BLaER1 treated with 17β-estradiol and CSF1 and Interleukin-3, amounts not matched to agents 10 nM and 100 nM (cell line): ENCODE data around the gene HEXD.

Source experiments
- H3K27ac ChIP-seq, 11 experiments: shearing (Covaris generic); formaldehyde crosslinking; 2 replicates each; pipeline ENCODE4 v1.8.1; 2022
- H3K27me3 ChIP-seq, 11 experiments: shearing (Covaris generic); formaldehyde crosslinking; 2 replicates each; pipeline ENCODE4 v1.8.1; 2022
- H3K36me3 ChIP-seq, 11 experiments: shearing (Covaris generic); formaldehyde crosslinking; 2 replicates each; pipeline ENCODE4 v1.8.1; 2022
- H3K4me1 ChIP-seq, 10 experiments: shearing (Covaris generic); formaldehyde crosslinking; 2 replicates each; pipeline ENCODE4 v1.8.1; 2022
- H3K4me2 ChIP-seq, 11 experiments: shearing (Covaris generic); formaldehyde crosslinking; 2 replicates each; pipeline ENCODE4 v1.8.1; 2022
- H3K4me3 ChIP-seq, 10 experiments: shearing (Covaris generic); formaldehyde crosslinking; 2 replicates each; pipeline ENCODE4 v1.8.1; 2022
- H3K9ac ChIP-seq, 11 experiments: shearing (Covaris generic); formaldehyde crosslinking; 2 replicates each; pipeline ENCODE4 v1.8.1; 2022
- H3K9me3 ChIP-seq, 11 experiments: shearing (Covaris generic); formaldehyde crosslinking; replicated peaks in 1 of 11; 2 replicates each; pipeline ENCODE4 v1.8.1; 2022
- H4K20me1 ChIP-seq, 11 experiments: shearing (Covaris generic); formaldehyde crosslinking; 2 replicates each; pipeline ENCODE4 v1.8.1; 2022
- Cebpa-rat ChIP-seq, 11 experiments: shearing (Covaris generic); IDR thresholded peaks; 2 replicates each; pipeline ENCODE4 v1.8.1; 2022

Gene HEXD

GRCh38 chr17:82386255-82386831, 31.8 kb upstream of the HEXD start:
- Histone ChIP-seq H3K4me2 (no peak overlapping the region), H3K27me3 (peaks cover 42 to 78% (median 65%) of the 10 kb centered on the region in 11 experiments), H3K36me3 (peaks cover 0 to 2% (median 0%) of the 10 kb centered on the region in 11 experiments; a peak in 1 of 22 replicates), H4K20me1 (peaks cover 0 to 59% (median 37%) of the 10 kb centered on the region in 11 experiments; a peak in 15 of 22 replicates), H3K9me3 (no peaks in the 10 kb centered on the region), H3K4me1 (peaks cover 0 to 8% (median 0%) of the 10 kb centered on the region in 10 experiments; a peak in 6 of 20 replicates), H3K9ac (no peak overlapping the region), H3K4me3 (no peak overlapping the region), H3K27ac (no peak overlapping the region)
- TF ChIP-seq Cebpa-rat (IDR thresholded peaks at IDR 0.05), result no peak

DNA sequence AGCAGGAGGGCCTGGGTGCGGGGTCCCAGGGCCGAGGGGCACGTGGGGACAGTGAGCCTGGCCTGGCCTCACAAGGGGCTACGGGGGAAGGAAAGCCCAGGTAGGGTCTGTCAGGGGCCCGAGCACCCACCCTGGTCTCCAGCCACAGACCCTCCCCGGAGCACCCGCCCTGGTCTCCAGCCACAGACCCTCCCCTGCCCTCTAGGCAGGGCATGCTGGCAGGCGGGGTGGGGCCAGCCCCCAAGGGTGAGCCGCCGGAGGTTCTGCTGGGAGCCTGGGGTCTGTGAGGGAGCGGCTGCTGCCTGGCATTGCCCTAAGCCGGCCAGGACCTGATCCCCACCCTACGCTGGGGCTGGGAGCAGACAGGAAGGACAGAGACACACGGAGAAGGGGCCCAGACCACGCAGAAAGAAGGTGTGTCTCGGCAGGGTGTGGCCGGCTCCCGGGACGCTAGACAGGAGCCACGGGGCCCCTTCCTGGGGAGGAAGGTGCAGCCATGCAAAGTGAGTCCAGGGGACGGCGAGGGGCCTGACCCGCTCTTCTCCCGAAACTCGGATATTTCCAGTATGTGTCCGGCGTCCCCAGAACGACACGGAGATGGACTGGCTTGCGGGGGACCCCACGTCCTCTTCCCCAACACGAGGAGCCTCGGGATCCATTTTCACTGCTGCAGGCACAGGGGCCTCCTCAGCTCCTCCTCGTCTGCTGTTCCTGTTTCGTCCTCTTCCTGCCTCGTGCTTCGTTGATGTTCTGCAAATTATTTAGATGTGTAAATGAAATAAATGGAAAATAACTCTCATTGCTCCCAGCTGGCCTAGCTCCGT, 31.1 kb upstream of the HEXD start:
- Histone ChIP-seq H3K27me3 (peaks cover 44 to 77% (median 67%) of the 10 kb centered on the region in 11 experiments), H3K27ac (no peak overlapping the region)
- TF ChIP-seq Cebpa-rat (IDR thresholded peaks at IDR 0.05), result no peak

GRCh38 chr17:82387705-82388106, 30.4 kb upstream of the HEXD start:
- peaks cover 0 to 10% (median 7%) of the 10 kb centered on the region in 10 experiments; a peak in 17 of 20 replicates for H3K4me1 ChIP-seq
- H3K36me3 ChIP-seq, result peaks cover under 1 to 15% (median 9%) of the 10 kb centered on the region in 11 experiments; a peak in 13 of 22 replicates
- TF ChIP-seq Cebpa-rat (IDR thresholded peaks at IDR 0.05), result no peak
- H3K4me3 ChIP-seq, result no peak overlapping the region
- H3K27me3 ChIP-seq, result peaks cover 50 to 83% (median 73%) of the 10 kb centered on the region in 11 experiments
- no peak overlapping the region for H3K9ac ChIP-seq
- H3K27ac ChIP-seq, result no peak overlapping the region
- no peak overlapping the region; a peak in 1 of 22 replicates for H3K4me2 ChIP-seq
- H3K9me3 ChIP-seq, result no peaks in the 10 kb centered on the region
- H4K20me1 ChIP-seq, result peaks cover 0 to 73% (median 46%) of the 10 kb centered on the region in 11 experiments; a peak in 17 of 22 replicates

More for the DNA sequence above, 31.1 kb upstream of the HEXD start:
- Histone ChIP-seq H3K4me1 (peaks cover 0 to 8% (median under 1%) of the 10 kb centered on the region in 10 experiments; a peak in 13 of 20 replicates), H3K9me3 (no peaks in the 10 kb centered on the region), H4K20me1 (peaks cover 0 to 67% (median 40%) of the 10 kb centered on the region in 11 experiments; a peak in 16 of 22 replicates), H3K36me3 (peaks cover 0 to 9% (median 3%) of the 10 kb centered on the region in 11 experiments; a peak in 10 of 22 replicates), H3K9ac (0 out of 22 replicates have a peak overlapping the region, but pooled peaks of 1 of the 11 experiments have one; percentile 22), H3K4me2 (no peak overlapping the region; a peak in 3 of 22 replicates), H3K4me3 (no peak overlapping the region)

DNA sequence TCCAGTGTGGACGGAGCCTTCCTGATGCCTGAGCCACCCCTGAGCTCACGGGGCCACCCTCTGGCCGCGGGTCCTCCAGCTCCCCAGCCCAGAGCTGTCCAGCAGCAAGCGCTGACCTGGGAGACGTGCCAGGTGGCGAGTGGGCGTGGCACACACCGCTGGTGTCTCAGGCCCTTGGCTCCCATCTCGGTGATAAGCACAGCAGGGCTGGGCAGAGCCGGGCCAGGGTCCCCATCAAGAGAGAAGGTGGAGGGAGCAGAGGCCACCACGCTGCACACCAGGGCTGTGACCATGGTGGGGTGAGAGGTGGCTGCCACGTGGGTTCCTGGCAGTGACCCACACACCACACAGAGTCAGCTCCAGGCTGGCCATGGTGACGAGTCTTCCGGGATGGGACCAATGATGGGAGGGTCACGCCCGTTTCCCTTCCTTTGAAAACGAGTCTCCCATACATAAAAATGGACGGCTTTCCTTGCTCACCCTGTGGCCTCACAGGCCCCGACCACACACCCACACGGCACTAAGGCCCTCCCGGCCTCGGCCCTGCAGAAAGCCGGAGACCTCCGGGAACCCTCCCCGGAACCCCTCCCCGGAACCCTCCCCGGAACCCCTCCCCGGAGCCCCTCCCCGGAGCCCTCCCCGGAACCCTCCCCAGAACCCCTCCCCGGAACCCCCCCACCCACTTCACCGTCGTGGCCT, 29.8 kb upstream of the HEXD start:
- Histone ChIP-seq H3K36me3 (peaks cover 4 to 21% (median 12%) of the 10 kb centered on the region in 11 experiments; a peak in 14 of 22 replicates), H3K4me1 (peaks cover under 1 to 14% (median 12%) of the 10 kb centered on the region in 10 experiments; a peak in 17 of 20 replicates), H3K4me3 (no peak overlapping the region), H3K9ac (no peak overlapping the region), H3K27ac (no peak overlapping the region), H4K20me1 (peaks cover 0 to 80% (median 53%) of the 10 kb centered on the region in 11 experiments; a peak in 18 of 22 replicates), H3K4me2 (no peak overlapping the region), H3K9me3 (no peaks in the 10 kb centered on the region), H3K27me3 (peaks cover 57 to 90% (median 79%) of the 10 kb centered on the region in 11 experiments)
- TF ChIP-seq Cebpa-rat (IDR thresholded peaks at IDR 0.05), result no peak

DNA sequence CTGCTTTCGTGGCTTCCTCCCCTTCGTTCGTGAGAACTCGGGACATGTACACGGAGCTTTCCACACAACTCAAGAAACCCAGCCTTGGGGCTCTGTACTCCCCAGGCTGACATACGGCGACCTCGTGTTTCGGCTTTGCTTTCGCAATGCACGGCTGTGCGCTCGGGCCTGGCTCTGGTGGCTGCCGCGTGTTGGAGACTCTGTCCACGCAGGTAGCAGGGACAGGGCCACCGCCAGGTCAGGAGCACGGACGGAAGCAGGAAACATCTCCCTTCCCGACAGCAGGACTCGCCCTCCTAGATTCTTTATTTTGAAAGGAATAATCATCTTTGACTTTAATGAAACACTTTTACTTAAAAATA, 29.2 kb upstream of the HEXD start:
- H3K36me3 ChIP-seq, result peaks cover 4 to 26% (median 15%) of the 10 kb centered on the region in 11 experiments; a peak in 14 of 22 replicates
- H3K9me3 ChIP-seq, result no peaks in the 10 kb centered on the region
- H3K4me2 ChIP-seq, result no peak overlapping the region
- no peak overlapping the region for H3K4me3 ChIP-seq
- peaks cover 0 to 85% (median 58%) of the 10 kb centered on the region in 11 experiments; a peak in 18 of 22 replicates for H4K20me1 ChIP-seq
- no peak overlapping the region for H3K27ac ChIP-seq
- peaks cover 62 to 89% (median 83%) of the 10 kb centered on the region in 11 experiments for H3K27me3 ChIP-seq
- no peak overlapping the region for H3K9ac ChIP-seq
- no peak for TF ChIP-seq Cebpa-rat (IDR thresholded peaks at IDR 0.05)
- peaks cover 6 to 19% (median 18%) of the 10 kb centered on the region in 10 experiments; a peak in 19 of 20 replicates for H3K4me1 ChIP-seq

GRCh38 chr17:82389379-82389778, 28.8 kb upstream of the HEXD start:
- TF ChIP-seq Cebpa-rat (IDR thresholded peaks at IDR 0.05), result no peak
- no peak overlapping the region for H3K4me2 ChIP-seq
- H3K4me1 ChIP-seq, result peaks cover 10 to 24% (median 22%) of the 10 kb centered on the region in 10 experiments; a peak in 19 of 20 replicates
- H3K9me3 ChIP-seq, result no peaks in the 10 kb centered on the region
- H3K36me3 ChIP-seq, result peaks cover 4 to 26% (median 15%) of the 10 kb centered on the region in 11 experiments; a peak in 14 of 22 replicates
- H4K20me1 ChIP-seq, result peaks cover 0 to 90% (median 63%) of the 10 kb centered on the region in 11 experiments; a peak in 20 of 22 replicates
- H3K9ac ChIP-seq, result no peak overlapping the region
- no peak overlapping the region for H3K27ac ChIP-seq
- no peak overlapping the region for H3K4me3 ChIP-seq
- peaks cover 61 to 85% (median 83%) of the 10 kb centered on the region in 11 experiments for H3K27me3 ChIP-seq

DNA sequence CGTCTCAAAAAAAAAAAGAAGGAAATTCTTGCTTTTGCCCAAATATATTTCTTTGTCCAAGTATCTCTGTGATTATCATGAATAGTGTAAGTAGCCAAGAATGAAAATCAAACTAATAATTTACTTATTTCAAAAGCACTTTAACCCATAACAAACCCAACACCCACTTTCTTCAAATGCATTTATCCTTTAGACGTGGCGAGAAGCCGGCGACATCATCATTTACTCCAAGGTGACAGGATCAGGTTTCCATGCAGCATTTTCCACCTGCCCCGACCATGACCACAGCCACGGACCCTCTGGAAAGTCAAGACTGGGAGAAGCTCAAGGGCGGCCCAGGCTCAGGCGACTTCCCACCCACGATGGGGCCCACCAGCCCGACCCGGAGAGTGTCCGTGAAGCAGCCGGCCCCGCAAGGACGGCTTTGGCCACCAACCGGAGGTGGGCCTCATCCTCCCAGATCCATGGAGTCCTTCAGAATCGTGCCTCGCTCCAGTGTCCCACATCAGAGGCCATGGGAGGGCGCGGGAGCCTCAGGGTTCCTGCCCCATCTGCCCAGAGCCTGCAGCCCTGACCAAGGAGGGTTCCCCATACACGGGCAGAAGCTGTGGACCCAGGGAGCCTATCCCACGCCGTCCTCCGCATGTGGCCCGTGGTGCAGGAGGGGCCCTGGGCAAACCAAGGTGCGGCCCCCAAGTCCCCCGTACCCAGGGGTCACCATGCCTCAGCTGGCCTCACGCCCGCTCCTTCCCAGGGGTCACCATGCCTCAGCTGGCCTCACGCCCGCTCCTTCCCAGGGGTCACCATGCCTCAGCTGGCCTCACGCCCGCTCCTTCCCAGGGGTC, 27.9 kb upstream of the HEXD start:
- TF ChIP-seq Cebpa-rat (IDR thresholded peaks at IDR 0.05), result no peak

More for the DNA sequence above, 27.9 kb upstream of the HEXD start:
- H3K4me2 ChIP-seq, result no peak overlapping the region
- peaks cover 0 to 91% (median 64%) of the 10 kb centered on the region in 11 experiments; a peak in 20 of 22 replicates for H4K20me1 ChIP-seq
- no peak overlapping the region for H3K9ac ChIP-seq
- no peak overlapping the region for H3K27ac ChIP-seq
- H3K4me1 ChIP-seq, result peaks cover 16 to 33% (median 31%) of the 10 kb centered on the region in 10 experiments; a peak in 19 of 20 replicates
- peaks cover 52 to 84% (median 76%) of the 10 kb centered on the region in 11 experiments for H3K27me3 ChIP-seq
- no peak overlapping the region for H3K4me3 ChIP-seq
- H3K9me3 ChIP-seq, result no peaks in the 10 kb centered on the region
- H3K36me3 ChIP-seq, result peaks cover 4 to 26% (median 15%) of the 10 kb centered on the region in 11 experiments; a peak in 14 of 22 replicates
